PC-9 (cell line): ENCODE measurements around the gene CA6.

ENCODE experiments used
- EZH2 ChIP-seq: fragments of 200-600 bp; sonication (generic); IDR thresholded peaks from 2 replicates; pipeline ENCODE4 v1.8.0; 2017; ENCODE audit warnings: antibody characterized with exemption, low read depth
- TF ChIP-seq, protein P1 (sequence below): fragments of 200-600 bp; sonication (generic); conservative IDR thresholded peaks from 2 replicates; pipeline ENCODE4 v1.6.1; 2017; ENCODE audit warnings: mixed run types, antibody characterized with exemption, mild to moderate bottlenecking, moderate library complexity

DNA sequence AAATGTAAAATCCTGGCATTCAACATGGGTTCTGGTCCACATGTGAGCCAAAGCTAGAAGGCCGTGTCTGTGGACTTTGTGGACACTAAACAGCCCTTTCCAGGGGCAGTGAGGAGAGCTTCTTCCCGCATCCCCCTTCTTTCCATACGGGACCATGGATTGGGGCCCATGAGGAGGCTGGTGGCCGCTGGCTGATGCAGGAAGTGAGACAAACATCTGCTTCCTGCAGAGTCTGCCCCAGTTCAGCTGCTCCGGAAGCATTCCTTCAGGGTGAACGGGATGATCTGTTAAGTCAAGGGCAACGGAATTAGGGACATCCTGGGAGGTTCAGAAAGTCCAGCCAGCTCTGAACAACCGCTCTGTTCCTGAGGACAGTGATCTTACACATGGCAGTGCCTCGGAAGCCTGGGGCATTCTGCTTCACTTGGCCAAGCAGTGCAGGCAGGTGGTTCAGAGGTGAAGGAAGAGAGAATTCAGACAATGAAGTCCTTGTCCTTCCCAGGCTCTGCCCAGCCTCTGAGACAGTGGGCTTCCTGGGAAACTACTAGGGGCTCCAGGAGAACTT, 1.5 kb downstream of the CA6 start:
- TF ChIP-seq, protein P1, sequence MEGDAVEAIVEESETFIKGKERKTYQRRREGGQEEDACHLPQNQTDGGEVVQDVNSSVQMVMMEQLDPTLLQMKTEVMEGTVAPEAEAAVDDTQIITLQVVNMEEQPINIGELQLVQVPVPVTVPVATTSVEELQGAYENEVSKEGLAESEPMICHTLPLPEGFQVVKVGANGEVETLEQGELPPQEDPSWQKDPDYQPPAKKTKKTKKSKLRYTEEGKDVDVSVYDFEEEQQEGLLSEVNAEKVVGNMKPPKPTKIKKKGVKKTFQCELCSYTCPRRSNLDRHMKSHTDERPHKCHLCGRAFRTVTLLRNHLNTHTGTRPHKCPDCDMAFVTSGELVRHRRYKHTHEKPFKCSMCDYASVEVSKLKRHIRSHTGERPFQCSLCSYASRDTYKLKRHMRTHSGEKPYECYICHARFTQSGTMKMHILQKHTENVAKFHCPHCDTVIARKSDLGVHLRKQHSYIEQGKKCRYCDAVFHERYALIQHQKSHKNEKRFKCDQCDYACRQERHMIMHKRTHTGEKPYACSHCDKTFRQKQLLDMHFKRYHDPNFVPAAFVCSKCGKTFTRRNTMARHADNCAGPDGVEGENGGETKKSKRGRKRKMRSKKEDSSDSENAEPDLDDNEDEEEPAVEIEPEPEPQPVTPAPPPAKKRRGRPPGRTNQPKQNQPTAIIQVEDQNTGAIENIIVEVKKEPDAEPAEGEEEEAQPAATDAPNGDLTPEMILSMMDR, result no peak
- no peak for TF ChIP-seq EZH2
